ENCODE measurements around the gene PKP1. TPM values are rescaled to one million over a fixed set of nuclear protein-coding genes. Genes with fewer than 3 reads are reported as not detected.
"Not testable (repeated sequence)": the region's sequence is repeated elsewhere in the genome, so short reads cannot be mapped to it uniquely, and the experiment has no call there.

PKP1 gene, protein sequence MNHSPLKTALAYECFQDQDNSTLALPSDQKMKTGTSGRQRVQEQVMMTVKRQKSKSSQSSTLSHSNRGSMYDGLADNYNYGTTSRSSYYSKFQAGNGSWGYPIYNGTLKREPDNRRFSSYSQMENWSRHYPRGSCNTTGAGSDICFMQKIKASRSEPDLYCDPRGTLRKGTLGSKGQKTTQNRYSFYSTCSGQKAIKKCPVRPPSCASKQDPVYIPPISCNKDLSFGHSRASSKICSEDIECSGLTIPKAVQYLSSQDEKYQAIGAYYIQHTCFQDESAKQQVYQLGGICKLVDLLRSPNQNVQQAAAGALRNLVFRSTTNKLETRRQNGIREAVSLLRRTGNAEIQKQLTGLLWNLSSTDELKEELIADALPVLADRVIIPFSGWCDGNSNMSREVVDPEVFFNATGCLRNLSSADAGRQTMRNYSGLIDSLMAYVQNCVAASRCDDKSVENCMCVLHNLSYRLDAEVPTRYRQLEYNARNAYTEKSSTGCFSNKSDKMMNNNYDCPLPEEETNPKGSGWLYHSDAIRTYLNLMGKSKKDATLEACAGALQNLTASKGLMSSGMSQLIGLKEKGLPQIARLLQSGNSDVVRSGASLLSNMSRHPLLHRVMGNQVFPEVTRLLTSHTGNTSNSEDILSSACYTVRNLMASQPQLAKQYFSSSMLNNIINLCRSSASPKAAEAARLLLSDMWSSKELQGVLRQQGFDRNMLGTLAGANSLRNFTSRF
- total RNA-seq, result under 0.01 TPM in 1 of 2 replicates, not detected in the other

DNA sequence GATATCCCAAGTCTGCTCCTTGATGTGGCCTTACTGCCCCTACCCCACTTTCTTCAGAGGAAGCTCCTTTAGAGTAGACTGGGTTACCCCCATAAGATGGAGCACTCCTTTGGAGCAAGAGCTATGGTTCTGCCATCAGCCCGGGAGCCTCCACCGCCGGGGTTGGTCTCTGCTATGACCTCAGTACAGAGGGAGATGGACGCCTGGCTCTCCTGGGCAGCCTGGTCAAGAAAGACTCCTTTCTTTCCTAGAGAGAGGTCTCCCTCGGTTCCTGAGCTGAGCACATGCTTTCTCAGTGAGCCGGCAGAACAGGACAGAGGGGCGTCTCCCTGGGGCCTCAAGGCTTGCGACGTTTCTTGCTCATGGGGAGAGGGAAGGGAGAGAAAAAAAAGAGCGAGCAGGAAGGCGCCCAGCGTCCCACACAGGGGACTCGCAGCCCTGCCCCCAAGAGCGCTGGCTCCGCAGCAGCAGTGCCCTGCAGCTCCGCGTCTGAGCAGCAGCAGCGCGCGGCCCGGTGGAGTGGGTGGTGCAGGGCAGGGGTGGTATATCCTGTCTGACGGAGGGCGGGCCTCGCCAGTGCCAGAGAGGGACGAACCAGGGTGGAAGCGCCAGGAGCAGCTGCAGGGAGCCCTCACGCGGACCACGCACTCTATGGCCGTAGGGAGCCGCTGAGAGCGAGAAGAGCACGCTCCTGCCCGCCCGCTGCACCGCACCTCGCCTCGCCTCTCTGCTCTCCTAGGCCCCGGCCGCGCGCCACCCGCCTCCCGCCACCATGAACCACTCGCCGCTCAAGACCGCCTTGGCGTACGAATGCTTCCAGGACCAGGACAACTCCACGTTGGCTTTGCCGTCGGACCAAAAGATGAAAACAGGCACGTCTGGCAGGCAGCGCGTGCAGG, at the start of gene PKP1:
Gene PKP1, plus strand, starts transcription at position 576 of the 899 bp plus-strand sequence. Its CDS starts 197 bp downstream, at position 773.
- DNase-seq (ENCODE audit: low read depth in 2 of 2), result peak in 1 of 2 donors; percentile 47

- DNase-seq (ENCODE audit: low read depth in 2 of 2), result not testable (repeated sequence)
Observed at GRCh38 chr1:201239646-201240045, 43.7 kb upstream of the PKP1 start.

GRCh38 chr1:201240171-201240570, 43.1 kb upstream of the PKP1 start:
- no peak for DNase-seq (ENCODE audit: low read depth in 2 of 2)

DNA sequence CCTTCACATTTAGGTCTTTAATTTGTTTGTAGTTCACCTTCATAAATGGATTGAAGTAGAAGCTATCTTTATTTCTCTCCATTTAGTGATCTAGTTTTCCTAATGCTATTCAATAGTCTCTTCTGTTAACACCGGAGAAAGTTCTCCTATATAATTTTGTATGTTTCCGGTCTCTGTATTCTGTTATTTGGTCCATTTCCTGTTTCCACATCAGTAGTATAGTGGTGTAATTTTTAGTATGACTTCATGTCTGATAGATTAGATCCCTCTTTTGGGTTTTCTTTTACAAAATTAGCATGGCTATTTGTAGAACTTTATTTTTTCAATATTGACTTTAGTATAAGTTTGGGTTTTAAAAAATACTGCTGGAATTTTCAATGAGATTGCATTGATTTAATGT, 41.6 kb upstream of the PKP1 start:
- DNase-seq (ENCODE audit: low read depth in 2 of 2), result peak in 1 of 2 donors; percentile 54

DNA sequence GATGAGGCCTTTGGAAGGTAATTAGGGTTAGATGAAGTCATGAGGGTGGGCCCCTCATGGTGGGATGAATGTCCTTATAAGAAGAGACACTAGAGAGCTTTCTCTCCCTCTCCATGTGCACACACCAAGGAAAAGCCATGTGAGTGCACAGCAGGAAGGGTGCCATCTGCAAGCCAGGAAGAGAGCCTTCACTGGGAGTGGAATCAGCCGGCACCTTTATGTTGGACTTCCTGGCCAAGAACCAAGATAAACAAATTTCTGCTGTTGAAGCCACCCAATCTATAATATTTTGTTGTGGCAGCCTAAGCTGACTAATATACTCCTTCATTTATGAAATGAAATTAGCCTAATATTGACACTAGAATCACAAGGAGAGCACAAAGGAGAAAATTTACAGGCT, 38.2 kb upstream of the PKP1 start:
- no peak for DNase-seq (ENCODE audit: low read depth in 2 of 2)

- DNase-seq (ENCODE audit: low read depth in 2 of 2), result no peak
Observed at GRCh38 chr1:201248721-201249559, 34.4 kb upstream of the PKP1 start.

GRCh38 chr1:201250326-201251011, 32.8 kb upstream of the PKP1 start:
- DNase-seq (ENCODE audit: low read depth in 2 of 2), result no peak

- DNase-seq (ENCODE audit: low read depth in 2 of 2), result no peak
Observed at GRCh38 chr1:201251411-201251810, 31.9 kb upstream of the PKP1 start.

- no peak for DNase-seq (ENCODE audit: low read depth in 2 of 2)
Observed at GRCh38 chr1:201251851-201252430, 31.4 kb upstream of the PKP1 start.

GRCh38 chr1:201252944-201253371, 30.3 kb upstream of the PKP1 start:
- DNase-seq (ENCODE audit: low read depth in 2 of 2), result no peak

DNA sequence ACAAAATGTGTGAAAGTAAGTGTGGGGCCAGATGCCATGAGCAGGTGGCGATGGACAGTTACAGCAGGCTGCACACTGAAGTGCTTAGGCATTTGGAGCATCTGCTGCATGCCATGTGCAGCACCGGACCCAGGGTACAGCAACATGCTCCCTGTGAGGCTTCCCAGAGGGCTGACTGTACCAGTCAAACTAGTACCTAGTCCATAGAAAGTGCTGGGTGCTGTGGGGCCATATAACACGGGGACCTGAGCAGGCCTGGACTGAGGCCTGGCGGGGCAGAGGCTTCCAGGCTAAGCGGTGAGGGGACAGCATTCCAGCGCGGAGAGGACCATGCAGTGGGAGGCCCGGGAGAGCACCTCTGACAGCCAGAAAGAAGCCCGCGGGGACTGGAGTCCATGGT, 29.9 kb upstream of the PKP1 start:
- no peak for DNase-seq (ENCODE audit: low read depth in 2 of 2)

- DNase-seq (ENCODE audit: low read depth in 2 of 2), result no peak
Observed at GRCh38 chr1:201253906-201254624, 29.2 kb upstream of the PKP1 start.

- peak; percentile 38 to 63 for DNase-seq (ENCODE audit: low read depth in 2 of 2)
Observed at GRCh38 chr1:201254625-201255478, 28.5 kb upstream of the PKP1 start.

DNA sequence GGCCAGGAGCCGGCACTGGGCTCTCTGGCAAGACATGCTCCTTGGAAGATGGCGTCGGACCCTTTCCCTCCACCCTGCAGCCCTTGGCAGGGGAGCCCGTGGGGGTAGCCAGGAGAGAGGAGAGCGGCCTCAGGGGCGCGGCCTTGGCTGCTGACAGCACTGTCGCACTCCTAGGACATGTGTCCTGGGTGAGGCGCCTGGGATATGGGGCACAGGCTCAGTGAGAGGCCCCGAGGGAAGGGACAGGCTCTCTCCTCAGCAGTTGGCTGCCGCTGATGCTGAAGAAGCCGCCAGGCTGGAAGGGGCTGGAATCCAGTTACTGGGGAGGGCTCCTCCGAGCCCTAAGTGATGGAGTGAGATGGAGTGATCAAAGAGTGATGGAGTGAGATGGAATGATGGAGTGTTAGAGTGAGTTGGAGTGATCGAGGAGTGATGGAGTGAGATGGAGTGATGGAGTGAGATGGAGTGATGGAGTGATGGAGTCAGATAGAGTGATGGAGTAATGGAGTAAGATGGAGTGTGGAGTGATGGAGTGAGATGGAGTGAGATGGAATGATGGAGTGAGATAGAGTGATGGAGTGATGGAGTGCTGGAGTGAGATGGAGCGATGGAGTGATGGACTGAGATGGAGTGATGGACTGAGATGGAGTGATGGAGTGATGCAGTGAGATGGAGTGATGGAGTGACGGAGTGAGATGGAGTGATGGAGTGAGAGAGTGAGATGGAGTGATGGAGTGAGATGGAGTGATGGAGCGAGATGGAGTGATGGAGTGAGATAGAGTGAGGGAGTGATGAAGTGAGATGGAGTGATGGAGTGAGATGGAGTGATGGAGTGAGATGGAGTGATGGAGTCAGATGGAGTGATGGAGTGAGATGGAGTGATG, 27.6 kb upstream of the PKP1 start:
- no peak for DNase-seq (ENCODE audit: low read depth in 2 of 2)

DNA sequence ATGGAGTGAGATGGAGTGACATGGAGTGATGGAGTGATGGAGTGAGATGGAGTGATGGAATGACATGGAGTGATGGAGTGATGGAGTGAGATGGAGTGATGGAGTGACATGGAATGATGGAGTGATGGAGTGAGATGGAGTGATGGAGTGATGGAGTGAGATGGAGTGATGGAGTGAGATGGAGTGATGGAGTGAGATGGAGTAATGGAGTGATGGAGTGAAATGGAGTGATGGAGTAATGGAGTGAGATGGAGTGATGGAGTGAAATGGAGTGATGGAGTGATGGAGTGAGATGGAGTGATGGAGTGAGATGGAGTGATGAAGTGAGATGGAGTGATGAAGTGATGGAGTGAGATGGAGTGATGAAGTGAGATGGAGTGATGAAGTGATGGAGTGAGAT, 25.2 kb upstream of the PKP1 start:
- DNase-seq (ENCODE audit: low read depth in 2 of 2), result not testable (repeated sequence)

DNA sequence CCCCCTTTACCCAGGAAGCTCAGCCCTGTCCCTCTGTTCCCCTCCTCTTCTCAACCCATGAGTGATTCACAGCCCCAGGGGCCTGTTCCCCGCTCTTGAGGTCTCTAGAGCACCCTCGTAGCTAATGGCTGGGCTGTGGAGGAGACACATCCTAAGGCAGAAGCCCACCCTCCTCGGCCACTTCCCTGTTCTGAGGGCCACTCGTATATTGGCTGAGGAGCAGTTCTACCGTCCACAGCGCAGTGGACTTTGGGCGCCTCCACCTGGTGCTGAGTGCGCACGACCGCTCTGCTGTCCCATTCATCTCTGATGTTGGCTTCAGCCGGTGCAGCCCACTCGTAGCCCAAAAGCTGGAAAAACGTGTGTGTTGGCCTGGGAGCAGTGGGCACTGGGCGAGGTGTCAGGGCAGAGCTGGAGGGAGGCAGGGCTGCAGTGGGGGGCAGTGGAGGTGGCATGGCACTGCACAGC, 24.5 kb upstream of the PKP1 start:
- no peak for DNase-seq (ENCODE audit: low read depth in 2 of 2)

Data from lung microvascular endothelial cell (primary cell).